HCT116 (cell line): ENCODE results near the gene KIAA0930. TPM values are rescaled to one million over a fixed set of nuclear protein-coding genes. Genes with fewer than 3 reads are reported as not detected.
A peak's percentile ranks its signal among the peaks of the same experiment; 100 is the strongest.

ENCODE experiments used
- ATAC-seq: fragments of 200-7000 bp; cut with Tn5 transposase; 2 replicates; pipeline ENCODE4 v1.9.1; 2020; ENCODE audit warnings: mild to moderate bottlenecking, moderate library complexity
- BruUV-seq: library from RNA; stranded (reverse); fragments of 400-500 nt; replicated peaks from 2 replicates; lab custom pipeline; 2021; lab: Mats Ljungman, UMichigan
- CTCF ChIA-PET: fragments of 300-600 bp; sonication (Branson Sonifier 250); formaldehyde crosslinking; loops from one replicate; lab custom pipeline; 2021; ENCODE audit warnings: antibody characterized with exemption; lab: Charles Lee
- POLR2A ChIA-PET: fragments of 300-600, 350-600 bp; sonication (Branson Sonifier 250); formaldehyde crosslinking; loops from one replicate; lab custom pipeline; 2021; ENCODE audit warnings: antibody characterized with exemption; lab: Charles Lee
- RAD21 ChIA-PET, 2 experiments: fragments of 300-600 bp; sonication (Branson Sonifier 250); formaldehyde crosslinking; loops; one replicate each; lab custom pipeline; 2023; ENCODE audit warnings: low total read pairs in 2 of 2; ENCODE audit not compliant: uncharacterized antibody in 2 of 2, unreplicated experiment in 2 of 2, low non-redundant PET in 1 of 2; lab: Charles Lee
- DNase-seq: peaks from one replicate; pipeline ENCODE4 v3.0.0-alpha.2; 2010; ENCODE audit warnings: low read depth, low spot score
- H2AFZ ChIP-seq: fragments of 200-600 bp; shearing (Covaris generic), sonication (generic); 2 replicates; pipeline ENCODE4 v1.6.1; 2017; ENCODE audit warnings: low read depth, mixed run types, mixed read lengths, antibody characterized with exemption, low read length; ENCODE audit not compliant: poor library complexity, severe bottlenecking
- H3K27ac ChIP-seq: 2 replicates; pipeline ENCODE4 v1.5.1; 2012; ENCODE audit warnings: low read depth, low read length
- H3K27me3 ChIP-seq: fragments of 200-600 bp; sonication (generic); 2 replicates; pipeline ENCODE4 v1.6.1; 2016; ENCODE audit warnings: mixed run types, low read length, mixed read lengths; ENCODE audit not compliant: insufficient read depth
- H3K36me3 ChIP-seq, 2 experiments: fragments of 200-500 bp in 1 of 2; fragments of 200-600 bp in 1 of 2; sonication (Bioruptor generic) in 1 of 2; sonication (generic) in 1 of 2; 2 replicates each; pipeline versions ENCODE4 v1.5.1 to v1.6.1; 2014 to 2016; ENCODE audit warnings: low read length in 2 of 2, inconsistent platforms in 1 of 2, mixed read lengths in 1 of 2, mixed run types in 1 of 2; ENCODE audit not compliant: insufficient read depth in 2 of 2, control insufficient read depth in 1 of 2
- H3K4me1 ChIP-seq, 2 experiments: fragments of 200-600 bp in 1 of 2; sonication (generic) in 1 of 2; 2 replicates each; pipeline versions ENCODE4 v1.5.1 to v1.6.1; 2012 to 2017; ENCODE audit warnings: low read length in 2 of 2, inconsistent platforms in 1 of 2, mild to moderate bottlenecking in 1 of 2, mixed read lengths in 1 of 2, mixed run types in 1 of 2, moderate library complexity in 1 of 2; ENCODE audit not compliant: insufficient read depth in 2 of 2, control insufficient read depth in 1 of 2
- H3K4me2 ChIP-seq: fragments of 200-600 bp; sonication (generic); 2 replicates; pipeline ENCODE4 v1.6.1; 2017; ENCODE audit warnings: mixed run types, low read length, mixed read lengths
- H3K4me3 ChIP-seq, 2 experiments: fragments of 200-600 bp in 1 of 2; sonication (generic) in 1 of 2; replicated peaks in 1 of 2; 2 replicates each; pipeline ENCODE4 v1.5.1; 2011 to 2016; ENCODE audit warnings: low read length in 2 of 2, control low read depth in 1 of 2, low read depth in 1 of 2, mild to moderate bottlenecking in 1 of 2, mixed read lengths in 1 of 2, mixed run types in 1 of 2
- H3K79me2 ChIP-seq: fragments of 200-600 bp; sonication (generic); 2 replicates; pipeline ENCODE4 v1.6.1; 2017; ENCODE audit warnings: mild to moderate bottlenecking, mixed run types, low read length, moderate library complexity, mixed read lengths; ENCODE audit not compliant: insufficient read depth
- H3K9ac ChIP-seq: fragments of 200-600 bp; sonication (generic); 2 replicates; pipeline ENCODE4 v1.6.1; 2016; ENCODE audit warnings: low read length, mixed read lengths
- H3K9me2 ChIP-seq: fragments of 200-600 bp; sonication (generic), shearing (Covaris generic); 2 replicates; pipeline ENCODE4 v1.6.1; 2017; ENCODE audit warnings: mixed run types, mild to moderate bottlenecking, moderate library complexity; ENCODE audit not compliant: insufficient read depth
- H3K9me3 ChIP-seq, 2 experiments: fragments of 200-500 bp in 1 of 2; fragments of 200-600 bp in 1 of 2; sonication (Bioruptor generic) in 1 of 2; sonication (generic) in 1 of 2; 2 replicates each; pipeline ENCODE4 v1.6.1; 2014 to 2017; ENCODE audit warnings: low read length in 2 of 2, mixed read lengths in 2 of 2, inconsistent platforms in 1 of 2, low read depth in 1 of 2, mild to moderate bottlenecking in 1 of 2, mixed run types in 1 of 2, moderate library complexity in 1 of 2; ENCODE audit not compliant: control insufficient read depth in 1 of 2, insufficient read depth in 1 of 2
- H4K20me1 ChIP-seq: fragments of 200-600 bp; sonication (generic), shearing (Covaris generic); 2 replicates; pipeline ENCODE4 v1.6.1; 2017; ENCODE audit warnings: mixed run types, mild to moderate bottlenecking, moderate library complexity; ENCODE audit not compliant: insufficient read depth
- CBX3 ChIP-seq: IDR thresholded peaks from 2 replicates; pipeline ENCODE4 v1.6.1; 2012; ENCODE audit warnings: low read depth
- CEBPB ChIP-seq: IDR thresholded peaks from 2 replicates; pipeline ENCODE4 v1.6.1; 2012; ENCODE audit warnings: low read depth
- EGR1 ChIP-seq: IDR thresholded peaks from 2 replicates; pipeline ENCODE4 v1.6.1; 2012; ENCODE audit warnings: low read depth
- ELF1 ChIP-seq: IDR thresholded peaks from 2 replicates; pipeline ENCODE4 v1.6.1; 2012; ENCODE audit warnings: low read depth, borderline replicate concordance
- EZH2 ChIP-seq: fragments of 200-600 bp; sonication (generic); IDR thresholded peaks from 2 replicates; pipeline ENCODE4 v1.6.1; 2017; ENCODE audit warnings: antibody characterized with exemption, mixed run types
- EZH2phosphoT487 ChIP-seq: fragments of 200-600 bp; IDR thresholded peaks from 2 replicates; pipeline ENCODE4 v1.6.1; 2018; ENCODE audit warnings: antibody characterized with exemption, borderline replicate concordance
- FOSL1 ChIP-seq: IDR thresholded peaks from 2 replicates; pipeline ENCODE4 v1.6.1; 2012; ENCODE audit warnings: low read depth
- JUND ChIP-seq: IDR thresholded peaks from 2 replicates; pipeline ENCODE4 v1.6.1; 2012
- POLR2A ChIP-seq: IDR thresholded peaks from 2 replicates; pipeline ENCODE4 v1.7.0; 2011; ENCODE audit warnings: borderline replicate concordance; ENCODE audit not compliant: insufficient read depth, insufficient read length; ENCODE audit errors: extremely low read depth
- POLR2AphosphoS5 ChIP-seq: IDR thresholded peaks from 2 replicates; pipeline ENCODE4 v1.6.1; 2011; ENCODE audit warnings: mild to moderate bottlenecking, low read depth, low read length, moderate library complexity
- RAD21 ChIP-seq: IDR thresholded peaks from 2 replicates; pipeline ENCODE4 v1.6.1; 2012; ENCODE audit warnings: low read depth, mild to moderate bottlenecking
- SIN3A ChIP-seq: IDR thresholded peaks from 2 replicates; pipeline ENCODE4 v1.6.1; 2012; ENCODE audit warnings: low read depth
- SP1 ChIP-seq: IDR thresholded peaks from 2 replicates; pipeline ENCODE4 v1.6.1; 2012; ENCODE audit warnings: low read depth
- SRF ChIP-seq: IDR thresholded peaks from 2 replicates; pipeline ENCODE4 v1.6.1; 2012; ENCODE audit warnings: low read depth
- TCF7L2 ChIP-seq: IDR thresholded peaks from 2 replicates; pipeline ENCODE4 v1.7.0; 2011; ENCODE audit warnings: borderline replicate concordance, inconsistent platforms; ENCODE audit not compliant: insufficient read depth, insufficient read length; ENCODE audit errors: extremely low read depth
- YY1 ChIP-seq: IDR thresholded peaks from 2 replicates; pipeline ENCODE4 v1.6.1; 2011; ENCODE audit warnings: low read length, low read depth, moderate library complexity, mild to moderate bottlenecking; ENCODE audit not compliant: insufficient replicate concordance; ENCODE audit errors: extremely low read depth
- ZFX ChIP-seq: fragments of 450-650 bp; IDR thresholded peaks from 2 replicates; pipeline ENCODE4 v1.6.1; 2017
- ZNF274 ChIP-seq: fragments of 200-500 bp; sonication (Bioruptor generic); IDR thresholded peaks from 2 replicates; pipeline ENCODE4 v1.6.1; 2014; ENCODE audit warnings: mild to moderate bottlenecking, low read depth, low read length, inconsistent platforms
- intact Hi-C: fragments of 100-400 bp; cut with micrococcal nuclease; formaldehyde crosslinking; loops from 2 replicates; pipeline ENCODE4 v1.10.0; 2022
- total RNA-seq: library from RNA; stranded (reverse); gene quantifications from one replicate; pipeline ENCODE4 v1.2.1, GENCODE V29; 2021; ENCODE audit not compliant: unreplicated experiment
- TF ChIP-seq, protein P1 (sequence below): IDR thresholded peaks from 2 replicates; pipeline ENCODE4 v1.6.1; 2012
- TF ChIP-seq, protein P2 (sequence below): IDR thresholded peaks from 2 replicates; pipeline ENCODE4 v1.6.1; 2012

The KIAA0930 gene
- total RNA-seq, 1 experiment from 2014 or later: 60.9 TPM

DNA sequence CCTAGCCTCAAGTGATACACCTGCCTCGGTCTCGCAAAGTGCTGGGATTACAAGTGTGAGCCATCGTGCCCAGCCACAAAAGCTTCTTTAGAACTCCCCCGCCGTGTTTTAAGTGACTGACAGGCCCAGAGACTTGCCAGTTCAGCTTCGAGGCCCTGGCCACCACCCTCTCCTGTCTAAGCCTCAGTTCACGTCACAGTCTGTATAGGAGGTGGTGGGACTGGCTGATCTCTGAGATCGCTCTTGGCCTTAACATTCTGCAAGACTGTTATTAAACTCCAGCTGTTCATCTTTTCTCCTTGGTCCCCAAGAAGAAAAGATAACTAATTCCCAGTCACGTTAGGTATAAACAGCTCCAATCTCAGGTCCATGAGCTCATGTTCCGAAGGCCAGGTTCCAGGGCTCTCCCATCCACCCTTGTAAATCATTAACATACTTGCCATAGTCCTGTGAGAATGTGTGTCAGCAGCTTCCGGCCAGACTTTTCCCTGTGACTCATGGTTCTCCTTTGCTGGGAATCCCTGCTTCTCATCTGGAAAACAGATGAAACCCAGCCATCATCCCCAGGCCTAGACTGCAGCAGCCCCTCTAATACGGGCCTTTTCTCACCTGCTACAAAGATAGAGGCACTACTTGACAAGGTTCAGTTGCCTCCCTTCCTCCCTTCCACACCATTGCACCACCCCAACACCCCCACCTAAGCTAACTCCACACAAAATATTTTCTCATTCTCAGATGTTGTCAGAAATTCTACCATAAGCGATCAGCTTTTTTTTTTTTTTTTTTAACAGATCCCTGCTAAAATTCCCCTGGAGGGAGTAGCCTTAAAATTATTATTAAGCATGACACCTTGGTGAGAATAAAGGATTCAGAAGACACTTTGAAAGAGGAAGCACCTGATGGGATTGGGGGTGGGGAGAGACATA, 5.6 kb upstream of the KIAA0930 start:
- Histone ChIP-seq H4K20me1 (no peaks in the 10 kb centered on the region), H3K4me3 (peak overlapping the region; percentile 22 to 49), H3K4me1 (peaks cover 40 to 67% of the 10 kb centered on the region in 2 experiments), H3K79me2 (no peaks in the 10 kb centered on the region), H3K4me2 (peak overlapping the region; percentile 80), H3K9me3 (no peaks in the 10 kb centered on the region), H3K27ac (peak overlapping the region; percentile 97), H3K27me3 (no peaks in the 10 kb centered on the region), H2AFZ (peak overlapping the region; percentile 55), H3K36me3 (no peaks in the 10 kb centered on the region), H3K9ac (peak overlapping the region; percentile 61), H3K9me2 (no peaks in the 10 kb centered on the region)
- peak; percentile 82 for ATAC-seq
- BruUV-seq: TSS peak; percentile 67
- intact Hi-C loops: no loop called here
- ChIA-PET POLR2A (interaction anchor here (0.6 to 2.2 kb wide), 3 partner anchors 20 to 97 kb away, joined by 4 to 6 read pairs (median 4); partner anchors contain the start of gene NUP50), RAD21 (no interaction called here), CTCF (interaction anchor here (0.8 to 1.2 kb wide), 3 partner anchors 37 to 195 kb away, joined by 3 to 8 read pairs (median 4); no protein-coding TSS in a partner anchor)
- DNase-seq: peak; percentile 92
- TF ChIP-seq ZFX (no peak), POLR2A (no peak), EGR1 (no peak), CBX3 (no peak), SRF (no peak), SIN3A (peak; percentile 66; the same call in 1 of the 2 replicates), SP1 (peak; percentile 84), CEBPB (no peak; the same call in 1 of the 2 replicates), RAD21 (no peak), ELF1 (no peak), FOSL1 (peak; percentile 75), YY1 (no peak), TCF7L2 (no peak), ZNF274 (no peak), EZH2phosphoT487 (no peak), JUND (peak; percentile 78), EZH2 (no peak), POLR2AphosphoS5 (no peak)
- TF ChIP-seq, protein P1, sequence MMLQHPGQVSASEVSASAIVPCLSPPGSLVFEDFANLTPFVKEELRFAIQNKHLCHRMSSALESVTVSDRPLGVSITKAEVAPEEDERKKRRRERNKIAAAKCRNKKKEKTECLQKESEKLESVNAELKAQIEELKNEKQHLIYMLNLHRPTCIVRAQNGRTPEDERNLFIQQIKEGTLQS: no peak
- TF ChIP-seq, protein P2, sequence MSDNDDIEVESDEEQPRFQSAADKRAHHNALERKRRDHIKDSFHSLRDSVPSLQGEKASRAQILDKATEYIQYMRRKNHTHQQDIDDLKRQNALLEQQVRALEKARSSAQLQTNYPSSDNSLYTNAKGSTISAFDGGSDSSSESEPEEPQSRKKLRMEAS: peak; percentile 60; the same call in 1 of the 2 replicates
